ENCODE data around the gene LUZP2. TPM values are rescaled to one million over a fixed set of nuclear protein-coding genes. Genes with fewer than 3 reads are reported as not detected.

Gene LUZP2
- total and polyA plus RNA-seq, 12 donors: 11.2 to 72.0 (median 20.6) TPM

- Histone ChIP-seq H3K27me3 (no peaks in the 10 kb centered on the region), H3K4me1 (replicated peaks in 1 of 2) (no peaks in the 10 kb centered on the region), H3K36me3 (replicated peaks in 1 of 2) (no peaks in the 10 kb centered on the region), H3K9me3 (replicated peaks in 1 of 3) (no peaks in the 10 kb centered on the region), H3K27ac (no peak overlapping the region), H3K4me3 (peak overlapping the region in 1 of 4 donors; percentile 23)
- no peak for DNase-seq
- intact Hi-C loops (cut with DNase I): no loop called here
- no peak for TF ChIP-seq POLR2A (IDR thresholded peaks at IDR 0.05)
- TF ChIP-seq CTCF (IDR thresholded peaks at IDR 0.05): no peak
- 44 to 75% (median 61%) methylated on average over 1 of the region's 1 CpG for WGBS, 4 donors
Observed at GRCh38 chr11:24870048-24870447, 373.2 kb downstream of the LUZP2 start.

- no peaks in the 10 kb centered on the region for H3K36me3 ChIP-seq (replicated peaks in 1 of 2)
- WGBS, 4 donors: 71 to 85% (median 82%) methylated on average over 2 of the region's 2 CpGs
- no peak for DNase-seq
- intact Hi-C loops (cut with DNase I): no loop called here
- no peaks in the 10 kb centered on the region for H3K4me1 ChIP-seq (replicated peaks in 1 of 2)
- H3K4me3 ChIP-seq: no peak overlapping the region
- no peaks in the 10 kb centered on the region for H3K9me3 ChIP-seq (replicated peaks in 1 of 3)
- H3K27me3 ChIP-seq: no peaks in the 10 kb centered on the region
- H3K27ac ChIP-seq: no peak overlapping the region
- no peak for TF ChIP-seq CTCF (IDR thresholded peaks at IDR 0.05)
- no peak for TF ChIP-seq POLR2A (IDR thresholded peaks at IDR 0.05)
Observed at GRCh38 chr11:24872186-24872585, 375.3 kb downstream of the LUZP2 start.

GRCh38 chr11:24872651-24873311 is 375.9 kb downstream of the LUZP2 start:
- intact Hi-C loops (cut with DNase I): no loop called here

GRCh38 chr11:24880962-24881361 is 384.1 kb downstream of the LUZP2 start:
- Histone ChIP-seq H3K9me3 (replicated peaks in 1 of 3) (no peaks in the 10 kb centered on the region), H3K27me3 (no peaks in the 10 kb centered on the region), H3K27ac (no peak overlapping the region), H3K4me3 (no peak overlapping the region), H3K36me3 (replicated peaks in 1 of 2) (no peaks in the 10 kb centered on the region), H3K4me1 (replicated peaks in 1 of 2) (no peaks in the 10 kb centered on the region)
- 27 to 33% (median 29%) methylated on average over 1 of the region's 1 CpG for WGBS, 4 donors
- DNase-seq: no peak
- no peak for TF ChIP-seq POLR2A (IDR thresholded peaks at IDR 0.05)
- TF ChIP-seq CTCF (IDR thresholded peaks at IDR 0.05): no peak
- intact Hi-C loops (cut with DNase I): no loop called here

More at GRCh38 chr11:24872651-24873311, 375.9 kb downstream of the LUZP2 start:
- Histone ChIP-seq H3K4me3 (no peak overlapping the region), H3K27me3 (no peaks in the 10 kb centered on the region), H3K4me1 (replicated peaks in 1 of 2) (no peaks in the 10 kb centered on the region), H3K36me3 (replicated peaks in 1 of 2) (no peaks in the 10 kb centered on the region), H3K9me3 (replicated peaks in 1 of 3) (no peaks in the 10 kb centered on the region), H3K27ac (no peak overlapping the region)
- no peak for DNase-seq
- TF ChIP-seq POLR2A (IDR thresholded peaks at IDR 0.05) (no peak), CTCF (IDR thresholded peaks at IDR 0.05) (no peak)

All from adrenal gland (tissue), 12 donors.